IMR-90 (cell line): ENCODE results near the gene ZNF692. TPM values are rescaled to one million over a fixed set of nuclear protein-coding genes. Genes with fewer than 3 reads are reported as not detected.
A peak's percentile ranks its signal among the peaks of the same experiment; 100 is the strongest.

Source experiments
- ATAC-seq: fragments of 200-7000 bp; cut with Tn5 transposase; 2 replicates; pipeline ENCODE4 v1.9.1; 2020; ENCODE audit warnings: low read depth, mild to moderate bottlenecking, moderate library complexity
- BruUV-seq: library from RNA; stranded (reverse); fragments of 400-500 nt; replicated peaks from 2 replicates; lab custom pipeline; 2021; lab: Mats Ljungman, UMichigan
- CTCF ChIA-PET: fragments of 300-600 bp; formaldehyde crosslinking; extraction: SDS; loops from one replicate; lab custom pipeline; 2021; ENCODE audit warnings: antibody characterized with exemption; lab: Yijun Ruan, JAX
- POLR2A ChIA-PET: fragments of 300-600 bp; sonication (Branson Sonifier 250); formaldehyde crosslinking; loops from one replicate; lab custom pipeline; 2022; ENCODE audit warnings: antibody characterized with exemption; ENCODE audit not compliant: unreplicated experiment; lab: Charles Lee
- DNase-seq: peaks from one replicate; pipeline ENCODE4 v3.0.0; 2013
- H2AFZ ChIP-seq: replicated peaks from 2 replicates; pipeline ENCODE3; 2013; ENCODE audit warnings: low read length, mild to moderate bottlenecking; ENCODE audit not compliant: poor library complexity
- H2AK5ac ChIP-seq: 2 replicates; pipeline ENCODE4 v1.6.1; 2013; ENCODE audit warnings: low read depth, low read length, inconsistent platforms
- H2AK9ac ChIP-seq: replicated peaks from 2 replicates; pipeline ENCODE3; 2013; ENCODE audit warnings: mild to moderate bottlenecking, low read depth, low read length, moderate library complexity; ENCODE audit not compliant: poor library complexity
- H2BK120ac ChIP-seq: 2 replicates; pipeline ENCODE4 v1.6.1; 2013; ENCODE audit warnings: low read depth, low read length, inconsistent platforms
- H2BK15ac ChIP-seq: 3 replicates; pipeline ENCODE4 v1.6.1; 2013; ENCODE audit warnings: low read depth, low read length, inconsistent platforms
- H2BK20ac ChIP-seq: 2 replicates; pipeline ENCODE4 v1.6.1; 2013; ENCODE audit warnings: low read depth, mild to moderate bottlenecking, inconsistent platforms, low read length, moderate library complexity
- H2BK5ac ChIP-seq: 2 replicates; pipeline ENCODE4 v1.6.1; 2013; ENCODE audit warnings: mild to moderate bottlenecking, low read depth, low read length, inconsistent platforms; ENCODE audit not compliant: poor library complexity, severe bottlenecking
- H3K14ac ChIP-seq: replicated peaks from 2 replicates; pipeline ENCODE4 v1.6.1; 2013; ENCODE audit warnings: low read depth, low read length, inconsistent platforms
- H3K18ac ChIP-seq: 2 replicates; pipeline ENCODE4 v1.6.1; 2013; ENCODE audit warnings: low read depth, low read length, control low read depth
- H3K23ac ChIP-seq: 2 replicates; pipeline ENCODE4 v1.6.1; 2013; ENCODE audit warnings: low read depth, low read length, inconsistent platforms
- H3K27ac ChIP-seq: 2 replicates; pipeline ENCODE4 v1.5.1; 2013; ENCODE audit warnings: mild to moderate bottlenecking, control low read depth, low read length; ENCODE audit not compliant: insufficient read depth
- H3K27me3 ChIP-seq: 2 replicates; pipeline ENCODE4 v1.6.1; 2013; ENCODE audit warnings: low read length; ENCODE audit not compliant: control insufficient read depth, insufficient read depth
- H3K36me3 ChIP-seq: 2 replicates; pipeline ENCODE4 v1.6.1; 2013; ENCODE audit warnings: low read length, mixed read lengths; ENCODE audit not compliant: control insufficient read depth, insufficient read depth
- H3K4ac ChIP-seq: 2 replicates; pipeline ENCODE4 v1.6.1; 2013; ENCODE audit warnings: low read depth, low read length, inconsistent platforms
- H3K4me1 ChIP-seq: 2 replicates; pipeline ENCODE4 v1.6.1; 2013; ENCODE audit warnings: low read length, mixed read lengths; ENCODE audit not compliant: control insufficient read depth, insufficient read depth
- H3K4me2 ChIP-seq: 2 replicates; pipeline ENCODE4 v1.6.1; 2013; ENCODE audit warnings: low read depth, mild to moderate bottlenecking, control low read depth, low read length, moderate library complexity
- H3K4me3 ChIP-seq: 2 replicates; pipeline ENCODE4 v1.5.1; 2013; ENCODE audit warnings: low read depth, mild to moderate bottlenecking, control low read depth, low read length, moderate library complexity; ENCODE audit not compliant: insufficient read depth
- H3K56ac ChIP-seq: 2 replicates; pipeline ENCODE4 v1.6.1; 2013; ENCODE audit warnings: low read length, inconsistent platforms; ENCODE audit not compliant: insufficient read depth; ENCODE audit errors: extremely low read depth
- H3K79me1 ChIP-seq, 2 experiments: 2 replicates each; pipeline ENCODE4 v1.6.1; 2013; ENCODE audit warnings: low read length in 2 of 2, inconsistent platforms in 1 of 2, low read depth in 1 of 2
- H3K9ac ChIP-seq: 2 replicates; pipeline ENCODE4 v1.6.1; 2013; ENCODE audit warnings: low read depth, low read length, control low read depth
- H3K9me1 ChIP-seq: 2 replicates; pipeline ENCODE4 v1.6.1; 2013; ENCODE audit warnings: low read length, inconsistent platforms; ENCODE audit not compliant: insufficient read depth
- H3K9me3 ChIP-seq: 2 replicates; pipeline ENCODE4 v1.6.1; 2013; ENCODE audit warnings: low read length; ENCODE audit not compliant: control insufficient read depth, insufficient read depth
- H4K20me1 ChIP-seq: 2 replicates; pipeline ENCODE4 v1.6.1; 2013; ENCODE audit warnings: low read length, inconsistent platforms; ENCODE audit not compliant: insufficient read depth
- H4K5ac ChIP-seq: 2 replicates; pipeline ENCODE4 v1.6.1; 2013; ENCODE audit warnings: mild to moderate bottlenecking, low read depth, low read length, control low read depth
- H4K8ac ChIP-seq, 2 experiments: 2 replicates each; pipeline ENCODE4 v1.6.1; 2013; ENCODE audit warnings: low read depth in 2 of 2, low read length in 2 of 2, control low read depth in 1 of 2, inconsistent platforms in 1 of 2
- H4K91ac ChIP-seq: 2 replicates; pipeline ENCODE4 v1.6.1; 2013; ENCODE audit warnings: low read depth, low read length, inconsistent platforms; ENCODE audit not compliant: insufficient read depth
- BHLHE40 ChIP-seq: fragments of 150-350 bp; IDR thresholded peaks from 2 replicates; pipeline ENCODE4 v1.6.1; 2016; ENCODE audit warnings: mild to moderate bottlenecking, low read depth, low read length
- CEBPB ChIP-seq: IDR thresholded peaks from 2 replicates; pipeline ENCODE4 v1.6.1; 2012; ENCODE audit warnings: low read depth, low read length, improper control_type of control experiment
- CHD1 ChIP-seq: IDR thresholded peaks from 2 replicates; pipeline ENCODE4 v1.6.1; 2012; ENCODE audit warnings: low read depth, low read length, improper control_type of control experiment
- MAZ ChIP-seq: IDR thresholded peaks from 2 replicates; pipeline ENCODE4 v1.6.1; 2012; ENCODE audit warnings: low read depth, mild to moderate bottlenecking, low read length, improper control_type of control experiment, moderate library complexity, borderline replicate concordance
- MXI1 ChIP-seq: IDR thresholded peaks from 2 replicates; pipeline ENCODE4 v1.6.1; 2012; ENCODE audit warnings: low read depth, mild to moderate bottlenecking, low read length, moderate library complexity, borderline replicate concordance
- POLR2A ChIP-seq: IDR thresholded peaks from 2 replicates; pipeline ENCODE4 v1.6.1; 2012; ENCODE audit warnings: mild to moderate bottlenecking, low read depth, low read length
- RAD21 ChIP-seq: IDR thresholded peaks from 2 replicates; pipeline ENCODE4 v1.6.1; 2012; ENCODE audit warnings: low read length, improper control_type of control experiment
- RCOR1 ChIP-seq: IDR thresholded peaks from 2 replicates; pipeline ENCODE4 v1.6.1; 2012; ENCODE audit warnings: mild to moderate bottlenecking, low read length, improper control_type of control experiment; ENCODE audit not compliant: insufficient replicate concordance
- RFX5 ChIP-seq: IDR thresholded peaks from 2 replicates; pipeline ENCODE4 v1.8.0; 2012; ENCODE audit warnings: low read depth, mild to moderate bottlenecking, low read length, moderate library complexity
- SMC3 ChIP-seq: fragments of 150-350 bp; IDR thresholded peaks from 2 replicates; pipeline ENCODE4 v1.6.1; 2016; ENCODE audit warnings: low read depth, mild to moderate bottlenecking, antibody characterized with exemption, low read length, moderate library complexity
- WGBS, 2 experiments: methylation state at CpG; one replicate each; pipeline versions ENCODE4 v1.1.5 to v1.1.7; 2013; ENCODE audit warnings: missing lambda C conversion rate in 2 of 2; ENCODE audit not compliant: insufficient read length in 1 of 2; ENCODE audit errors: extremely low coverage in 2 of 2; 5-methylcytosine and 5-hydroxymethylcytosine counted together
- dilution Hi-C: fragments of 300-500 bp; cut with HindIII; formaldehyde crosslinking; loops from one replicate; pipeline ENCODE4 v1.14.3; 2018; ENCODE audit warnings: low sequenced_read_pairs; ENCODE audit not compliant: unreplicated experiment
- in situ Hi-C: fragments of 300-500 bp; cut with MboI; formaldehyde crosslinking; loops from 3 replicates; pipeline ENCODE4 v1.14.3; 2019; ENCODE audit warnings: low sequenced_read_pairs, inconsistent platforms, mixed read lengths
- intact Hi-C: fragments of 100-400 bp; cut with micrococcal nuclease; formaldehyde crosslinking; loops from 2 replicates; pipeline ENCODE4 v1.10.0; 2022
- polyA plus RNA-seq, 3 experiments: library from polyadenylated mRNA; depleted of rRNA; stranded (reverse); fragments of >200 nt; gene quantifications; 2 replicates each; pipeline ENCODE4 v1.2.3, GENCODE V29; 2012; ENCODE audit warnings: low replicate concordance in 1 of 3
- total RNA-seq: library from RNA; depleted of rRNA; stranded (reverse); fragments of >200 nt; gene quantifications from 2 replicates; pipeline ENCODE4 v1.2.3, GENCODE V29; 2012

Gene ZNF692
- total and polyA plus RNA-seq, 2 of the 4 experiments (the other 2 are of a cell fraction) = 7.3 to 50.4 TPM

- peak within 1 kb of the TSS; percentile 75; the same call in 1 of the 2 replicates for H3K18ac ChIP-seq
- peaks cover 22 to 33% of the 10 kb centered on the region in 2 experiments for H3K79me1 ChIP-seq
- peak within 1 kb of the TSS; percentile 57 for H4K91ac ChIP-seq
- H2AK9ac ChIP-seq = peak within 1 kb of the TSS; percentile 96
- ATAC-seq (peak; percentile 90), DNase-seq (peak; percentile 97)
- no TSS peak for BruUV-seq
- H2AFZ ChIP-seq = peak within 1 kb of the TSS; percentile 99
- H3K4ac ChIP-seq = peak within 1 kb of the TSS; percentile 90
- H2BK15ac ChIP-seq = peak within 1 kb of the TSS; percentile 62; the same call in 2 of the 3 replicates
- H3K36me3 ChIP-seq = no peaks in the 10 kb centered on the region
- no peaks in the 10 kb centered on the region for H3K9me1 ChIP-seq
- H2BK5ac ChIP-seq = peak within 1 kb of the TSS; percentile 96
- peak within 1 kb of the TSS; percentile 85 for H2AK5ac ChIP-seq
- in situ Hi-C loops = no loop called here
- CTCF ChIA-PET = interaction anchor here (0.9 to 1.5 kb wide), 2 partner anchors 12 to 21 kb away, joined by 3 to 6 read pairs; partner anchors contain the start of genes SH3BP5L and ZNF692
- dilution Hi-C loops = no loop called here
- 0 out of 2 replicates have a peak within 1 kb of the TSS, but pooled peaks have one; percentile 43 for H2BK20ac ChIP-seq
- peak within 1 kb of the TSS; percentile 82 for H4K5ac ChIP-seq
- H3K27ac ChIP-seq = peak within 1 kb of the TSS; percentile 97
- H4K20me1 ChIP-seq = no peaks in the 10 kb centered on the region
- peak within 1 kb of the TSS; percentile 89 for H3K4me3 ChIP-seq
- WGBS, 2 experiments = 0% methylated on average over 20 of the region's 48 CpGs; no CpG with 5 or more reads in 1 of the 2 experiments
- peak within 1 kb of the TSS; percentile 73 to 95 for H4K8ac ChIP-seq
- intact Hi-C loops = loop anchor here (1.0 kb wide), 1 partner anchor 35 kb away; no protein-coding TSS in a partner anchor
- no peaks in the 10 kb centered on the region for H3K9me3 ChIP-seq
- H3K9ac ChIP-seq = peak within 1 kb of the TSS; percentile 90
- peaks cover 10% of the 10 kb centered on the region for H3K4me1 ChIP-seq
- POLR2A ChIA-PET = interaction anchor here (1.0 kb wide), 1 partner anchor 12 kb away, joined by 4 read pairs; the partner anchor contains the start of gene SH3BP5L
- peak within 1 kb of the TSS; percentile 94 for H3K4me2 ChIP-seq
- peak within 1 kb of the TSS; percentile 89 for H2BK120ac ChIP-seq
- H3K23ac ChIP-seq = peak within 1 kb of the TSS; percentile 83; the same call in 1 of the 2 replicates
- H3K27me3 ChIP-seq = no peaks in the 10 kb centered on the region
- TF ChIP-seq MAZ (peak; percentile 87), MXI1 (no peak), SMC3 (no peak), CEBPB (no peak), RAD21 (no peak), POLR2A (no peak), CHD1 (no peak), RCOR1 (no peak), BHLHE40 (peak; percentile 35; the same call in 1 of the 2 replicates), RFX5 (peak; percentile 98)
- H3K14ac ChIP-seq = peak within 1 kb of the TSS; percentile 95
- 0 out of 2 replicates have a peak within 1 kb of the TSS, but pooled peaks have one; percentile 43 for H3K56ac ChIP-seq
Measured at GRCh38 chr1:248837781-248838356, 21.0 kb downstream of the ZNF692 start, which contains the start of gene ZNF672. ZNF672 (plus strand) TSS chr1:248838224; CDS start chr1:248847275, 9,051 bp downstream.
